Ovary (tissue), 9 donors: ENCODE measurements around the gene ZBTB43. TPM values are rescaled to one million over a fixed set of nuclear protein-coding genes. Genes with fewer than 3 reads are reported as not detected.

Experiments used
- DNase-seq, 5 donors: peaks; one replicate each; pipeline ENCODE4 v3.0.0-alpha.2; 2019 to 2020
- H3K27ac ChIP-seq, 2 donors: fragments of 200-600 bp; one replicate each; pipeline versions ENCODE4 v1.5.1 to v1.8.0; 2019 to 2022
- H3K27me3 ChIP-seq: fragments of 200-600 bp; one replicate; pipeline ENCODE4 v1.8.0; 2022
- H3K36me3 ChIP-seq: fragments of 200-600 bp; sonication (generic); one replicate; pipeline ENCODE4 v1.5.1; 2019
- H3K4me1 ChIP-seq: one replicate; pipeline ENCODE4 v1.8.1; 2013; ENCODE audit warnings: mild to moderate bottlenecking, moderate library complexity; ENCODE audit not compliant: insufficient read depth
- H3K4me3 ChIP-seq: fragments of 200-600 bp; sonication (generic); one replicate; pipeline ENCODE4 v1.5.1; 2017
- H3K9me3 ChIP-seq, 2 donors: fragments of 200-600 bp in 1 of 2; sonication (generic) in 1 of 2; one replicate each; pipeline versions ENCODE4 v1.5.1 to v1.8.1; 2013 to 2019; ENCODE audit warnings: mild to moderate bottlenecking in 1 of 2, moderate library complexity in 1 of 2
- CTCF ChIP-seq, 3 donors: fragments of 450-650 bp in 2 of 3; fragments of 200-600 bp in 1 of 3; IDR thresholded peaks; one replicate each; pipeline versions ENCODE4 v1.5.1 to v1.8.0; 2016 to 2022; ENCODE audit warnings: antibody characterized with exemption in 3 of 3, mild to moderate bottlenecking in 1 of 3
- EP300 ChIP-seq: sonication (generic); formaldehyde crosslinking; IDR thresholded peaks from one replicate; pipeline ENCODE4 v1.6.1; 2017; ENCODE audit warnings: antibody characterized with exemption
- POLR2A ChIP-seq: fragments of 450-650 bp; IDR thresholded peaks from one replicate; pipeline ENCODE4 v1.6.1; 2017; ENCODE audit warnings: antibody characterized with exemption, mild to moderate bottlenecking, moderate library complexity
- WGBS, 3 donors: extraction: QIAGEN DNeasy Blood & Tissue Kit in 1 of 3; methylation state at CpG; one replicate each; pipeline versions ENCODE4 v1.1.5 to v1.1.7; 2013 to 2017; 5-methylcytosine and 5-hydroxymethylcytosine counted together
- intact Hi-C, 4 donors: fragments of 100-400 bp; cut with DNase I; formaldehyde crosslinking; loops; one replicate each; pipeline versions ENCODE4 v1.11.0 to v1.15.1; 2022 to 2023
- polyA plus RNA-seq, 2 donors: library from polyadenylated mRNA; stranded (reverse); fragments of 200-250 nt in 1 of 2; fragments of 350-450 nt in 1 of 2; fragmentation: Illumina TruSeq in 1 of 2; extraction: RNeasy Lipid Tissue Mini Kit (QIAGEN cat#74804) in 1 of 2; gene quantifications; one replicate each; pipeline ENCODE4 v1.2.3, GENCODE V29; 2013 to 2014
- total RNA-seq, 7 donors: library from RNA; depleted of rRNA in 2 of 7; stranded (reverse); fragments of >200 nt in 2 of 7; fragmentation: NEBNext Ultra II Directional in 3 of 7; extraction: Animal tissue kit (Norgen Biotek cat#: 25700) in 3 of 7; gene quantifications; one replicate each; pipeline versions ENCODE4 v1.1.0 to v1.2.4, GENCODE V29; 2016 to 2023
- donor health status: DM: no; HTN: no; CAD: no; lungs with moderate emphysema.
- donor health status: DM: no; HTN: no; CAD: no.
- donor health status: Bipolar disorder and iron deficiency.
- donor health status: DM: yes; HTN: yes; CAD: no.
- donor health status: DM: no; HTN: no; CAD: no.
- donor health status: DM: yes; HTN: yes; CAD: no.

ZBTB43 gene
- total and polyA plus RNA-seq, 9 donors, result 5.0 to 33.3 (median 14.8) TPM

- DNase-seq, result no peak
Observed at GRCh38 chr9:126885131-126885641, 80.3 kb downstream of the ZBTB43 start.

GRCh38 chr9:126886034-126886822 is 81.4 kb downstream of the ZBTB43 start:
- no peak overlapping the region for H3K4me3 ChIP-seq
- WGBS, 3 donors, result 63 to 64% (median 64%) methylated on average over 23 of the region's 23 CpGs

More at GRCh38 chr9:126885131-126885641, 80.3 kb downstream of the ZBTB43 start:
- no peak for TF ChIP-seq CTCF (IDR thresholded peaks at IDR 0.05)
- no peak for TF ChIP-seq POLR2A
- TF ChIP-seq EP300, result no peak
- H3K27me3 ChIP-seq, result no peaks in the 10 kb centered on the region
- intact Hi-C loops, result no loop called here
- no peaks in the 10 kb centered on the region for H3K36me3 ChIP-seq
- no peaks in the 10 kb centered on the region for H3K4me1 ChIP-seq
- H3K27ac ChIP-seq, result no peak overlapping the region
- 87 to 94% (median 88%) methylated on average over 6 of the region's 6 CpGs for WGBS, 3 donors
- no peaks in the 10 kb centered on the region for H3K9me3 ChIP-seq
- no peak overlapping the region for H3K4me3 ChIP-seq

GRCh38 chr9:126886897-126887296 is 82.1 kb downstream of the ZBTB43 start:
- no peak overlapping the region for H3K27ac ChIP-seq
- no peaks in the 10 kb centered on the region for H3K27me3 ChIP-seq

More at GRCh38 chr9:126886034-126886822, 81.4 kb downstream of the ZBTB43 start:
- TF ChIP-seq EP300, result no peak
- no peak for TF ChIP-seq CTCF (IDR thresholded peaks at IDR 0.05)
- TF ChIP-seq POLR2A, result no peak
- H3K9me3 ChIP-seq, result no peaks in the 10 kb centered on the region
- no peak overlapping the region for H3K27ac ChIP-seq
- H3K4me1 ChIP-seq, result no peaks in the 10 kb centered on the region
- intact Hi-C loops, result no loop called here
- DNase-seq, result no peak
- H3K36me3 ChIP-seq, result no peaks in the 10 kb centered on the region
- H3K27me3 ChIP-seq, result no peaks in the 10 kb centered on the region

More at GRCh38 chr9:126886897-126887296, 82.1 kb downstream of the ZBTB43 start:
- TF ChIP-seq EP300, result no peak
- no peak for TF ChIP-seq CTCF (IDR thresholded peaks at IDR 0.05)
- WGBS, 3 donors, result 87 to 95% (median 89%) methylated on average over 10 of the region's 10 CpGs
- Histone ChIP-seq H3K4me3 (no peak overlapping the region), H3K36me3 (no peaks in the 10 kb centered on the region), H3K4me1 (no peaks in the 10 kb centered on the region), H3K9me3 (no peaks in the 10 kb centered on the region)
- intact Hi-C loops, result no loop called here
- DNase-seq, result no peak

Other genes starting within 250 kb of the ZBTB43 start
- under 1 TPM in 1 of 7 donors, not detected in 6; 0.20 TPM for gene LMX1B, start 191.1 kb upstream of the ZBTB43 start, total RNA-seq
- under 1 TPM in 1 of 2 donors, not detected in 1; 0.08 TPM for gene LMX1B, start 191.1 kb upstream of the ZBTB43 start, polyA plus RNA-seq
- gene ZBTB34, start 55.6 kb downstream of the ZBTB43 start, total RNA-seq, result 10 to 100 TPM in 1 of 7 donors, 1 to 10 TPM in 6; 5.5 to 10.0 (median 9.0) TPM
- 1 to 10 TPM; 3.4 to 5.3 TPM for gene ZBTB34, start 55.6 kb downstream of the ZBTB43 start, polyA plus RNA-seq
- 10 to 100 TPM in 1 of 7 donors, 1 to 10 TPM in 6; 3.2 to 13.1 (median 7.1) TPM for gene RALGPS1, start 109.7 kb downstream of the ZBTB43 start, total RNA-seq
- gene RALGPS1, start 109.7 kb downstream of the ZBTB43 start, polyA plus RNA-seq, result 1 to 10 TPM; 2.3 to 6.6 TPM